Activated naive CD4-positive, alpha-beta T cell treated with anti-CD3 and anti-CD28 coated beads, Interleukin-2, amount 50 U/mL, for 72 hours (primary cell): Measurements from ENCODE around the gene GALNT2. TPM values are rescaled to one million over a fixed set of nuclear protein-coding genes. Genes with fewer than 3 reads are reported as not detected.

Experiments
- ATAC-seq, 2 donors: fragments of 150-1000 bp; cut with Tn5 transposase; 2 replicates each; pipeline ENCODE4 v1.10.0; 2021; ENCODE audit warnings: mild to moderate bottlenecking in 2 of 2, moderate library complexity in 2 of 2
- DNase-seq, 2 donors: peaks; one replicate each; pipeline ENCODE4 v3.0.0; 2021 to 2022; ENCODE audit warnings: low spot score in 2 of 2
- H3K27ac Mint-ChIP-seq, 2 donors: one replicate each; pipeline ENCODE4 v1.8.0; 2022; ENCODE audit warnings: mild to moderate bottlenecking in 2 of 2, mixed read lengths in 2 of 2
- H3K36me3 Mint-ChIP-seq, 2 donors: one replicate each; pipeline ENCODE4 v1.8.0; 2022; ENCODE audit warnings: mixed read lengths in 2 of 2
- H3K9me3 Mint-ChIP-seq, 2 donors: one replicate each; pipeline ENCODE4 v1.8.0; 2022; ENCODE audit warnings: mixed read lengths in 2 of 2
- total RNA-seq, 2 donors: library from RNA; stranded (reverse); gene quantifications; one replicate each; pipeline ENCODE4 v1.2.3, GENCODE V29; 2022

The GALNT2 gene
- total RNA-seq, 2 donors from 2014 or later = 58.9 to 88.0 TPM

DNA sequence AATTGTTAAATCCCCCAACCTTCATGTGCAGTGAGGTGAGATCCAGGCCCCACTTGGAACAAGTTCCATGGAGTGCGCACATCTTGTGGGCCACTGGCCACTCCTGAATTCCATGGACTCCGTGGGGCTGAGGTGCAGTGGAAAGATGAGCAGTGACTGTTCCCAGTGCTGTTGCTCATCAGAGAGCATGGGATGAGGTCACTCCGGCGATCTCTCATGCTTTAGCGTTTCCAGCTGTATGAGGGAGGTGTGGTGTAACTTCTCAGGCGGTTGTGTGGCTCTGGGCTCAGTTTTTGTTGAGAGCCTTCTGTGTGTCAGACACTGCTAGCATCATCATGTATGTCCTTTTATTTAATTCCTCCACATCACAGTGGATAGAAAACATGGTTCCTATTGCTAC, 96.2 kb downstream of the GALNT2 start:
- DNase-seq (no peak), ATAC-seq (no peak)
- H3K27ac Mint-ChIP-seq = peak overlapping the region in 1 of 2 donors; percentile 52
- H3K9me3 Mint-ChIP-seq = no peaks in the 10 kb centered on the region
- H3K36me3 Mint-ChIP-seq = peaks cover 0 to 8% of the 10 kb centered on the region in 2 donors

DNA sequence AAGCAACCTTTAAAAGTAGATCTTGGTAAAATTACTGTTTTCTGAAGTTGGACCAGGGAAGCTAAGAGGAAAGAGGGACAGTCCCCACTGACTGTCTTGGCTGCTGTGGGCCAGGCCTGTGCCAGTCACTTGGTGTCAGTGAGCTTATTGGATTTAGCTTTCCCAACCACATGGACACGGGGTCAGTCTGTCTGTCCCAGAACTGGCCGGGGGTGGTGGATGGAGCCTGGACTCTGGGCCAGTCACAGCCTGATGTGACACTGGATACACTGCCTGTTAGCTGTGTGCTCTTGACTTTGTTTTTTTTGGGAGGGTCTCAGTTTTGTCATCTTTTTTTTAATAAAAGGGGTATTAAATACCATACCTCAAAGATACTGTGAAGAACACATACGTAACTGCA, 96.7 kb downstream of the GALNT2 start:
- DNase-seq = no peak
- H3K27ac Mint-ChIP-seq = no peak overlapping the region
- ATAC-seq = no peak
- no peaks in the 10 kb centered on the region for H3K9me3 Mint-ChIP-seq
- H3K36me3 Mint-ChIP-seq = peaks cover 0 to 8% of the 10 kb centered on the region in 2 donors

DNA sequence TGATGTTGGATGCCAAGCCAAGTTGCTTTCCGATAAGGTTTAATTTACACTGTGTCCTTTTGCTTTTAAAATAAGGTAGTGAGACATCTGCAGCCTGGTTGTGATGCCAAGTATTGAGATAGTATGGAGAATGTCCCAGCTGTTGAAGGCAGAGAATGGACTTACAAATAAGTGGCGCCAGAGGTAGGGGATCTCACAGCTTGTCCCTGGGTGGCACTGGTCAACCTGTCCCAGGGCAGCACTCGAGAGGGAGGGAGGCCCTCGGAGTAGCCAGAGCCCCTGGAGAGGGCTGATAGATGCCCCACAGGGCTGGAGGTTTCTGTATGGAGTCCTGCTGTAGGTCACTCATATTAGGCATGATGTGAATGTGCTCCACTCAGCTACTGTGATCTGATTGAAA, 98.5 kb downstream of the GALNT2 start:
- H3K27ac Mint-ChIP-seq = no peak overlapping the region
- DNase-seq = no peak
- peaks cover 0 to 10% of the 10 kb centered on the region in 2 donors for H3K36me3 Mint-ChIP-seq
- ATAC-seq = no peak
- H3K9me3 Mint-ChIP-seq = no peaks in the 10 kb centered on the region

DNA sequence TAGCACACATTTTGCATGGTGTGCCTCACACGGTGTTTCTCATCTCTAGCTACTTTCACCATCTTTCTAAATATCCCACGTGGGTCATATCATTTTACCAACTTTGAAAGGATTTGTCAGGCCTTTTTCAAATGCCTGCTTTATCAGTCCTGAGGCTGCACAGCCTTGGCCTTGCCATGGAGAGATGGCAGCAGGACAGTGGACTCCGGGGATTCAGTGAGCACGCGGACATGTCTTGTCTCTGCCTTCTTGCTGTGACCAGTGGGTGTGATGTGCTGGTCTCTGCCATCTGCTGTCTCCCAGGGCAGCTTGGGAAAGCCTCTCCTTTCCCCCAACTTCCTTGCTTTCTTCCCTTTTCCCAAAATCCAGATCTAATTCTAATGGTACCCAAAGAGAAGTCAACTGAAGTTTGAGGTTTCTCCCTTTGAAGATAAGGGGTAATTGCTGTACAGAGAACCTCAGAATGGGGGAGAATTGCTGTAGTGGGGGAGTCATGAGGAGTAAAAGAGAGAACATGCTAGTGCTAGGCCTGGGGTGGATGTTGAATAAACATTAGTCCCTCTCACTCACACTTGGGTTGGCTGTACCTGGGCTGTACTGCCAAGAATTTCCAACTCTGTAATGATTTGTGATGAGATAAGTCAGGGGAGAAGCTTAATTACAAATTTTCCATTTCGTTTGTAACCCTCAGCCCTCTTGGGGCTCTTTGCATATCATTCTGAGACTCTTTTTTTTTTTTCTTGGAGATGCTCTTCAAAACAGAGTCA, 99.5 kb downstream of the GALNT2 start:
- Mint-ChIP-seq H3K27ac (peak overlapping the region in 1 of 2 donors; percentile 22), H3K36me3 (peaks cover 0 to 13% of the 10 kb centered on the region in 2 donors), H3K9me3 (no peaks in the 10 kb centered on the region)
- no peak for DNase-seq
- peak; percentile 53 to 62 for ATAC-seq

DNA sequence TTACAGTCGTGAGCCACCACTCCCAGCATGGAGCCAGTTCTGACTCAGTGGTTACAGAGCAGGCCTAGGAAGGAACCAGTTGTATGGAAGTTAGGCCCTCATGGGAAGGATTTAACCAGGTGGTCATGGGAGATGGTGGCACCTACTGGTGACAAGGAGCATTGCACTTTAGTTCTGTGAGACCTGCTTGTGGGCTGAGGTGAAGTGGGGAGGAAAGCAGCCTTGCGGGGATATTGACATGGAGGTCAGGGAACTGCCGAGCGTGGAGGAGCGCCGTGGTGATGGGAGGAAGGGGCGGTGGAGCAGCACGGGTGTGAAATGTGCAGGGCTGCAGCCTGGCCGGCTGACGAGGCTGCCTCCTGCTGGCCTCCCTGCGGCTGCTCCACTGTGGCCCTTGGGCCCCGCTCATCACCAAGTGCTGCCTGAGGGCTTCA, 100.4 kb downstream of the GALNT2 start:
- H3K9me3 Mint-ChIP-seq = no peaks in the 10 kb centered on the region
- H3K27ac Mint-ChIP-seq = no peak overlapping the region
- DNase-seq (peak; percentile 31 to 61), ATAC-seq (peak; percentile 58 to 80)
- peaks cover 0 to 14% of the 10 kb centered on the region in 2 donors for H3K36me3 Mint-ChIP-seq

DNA sequence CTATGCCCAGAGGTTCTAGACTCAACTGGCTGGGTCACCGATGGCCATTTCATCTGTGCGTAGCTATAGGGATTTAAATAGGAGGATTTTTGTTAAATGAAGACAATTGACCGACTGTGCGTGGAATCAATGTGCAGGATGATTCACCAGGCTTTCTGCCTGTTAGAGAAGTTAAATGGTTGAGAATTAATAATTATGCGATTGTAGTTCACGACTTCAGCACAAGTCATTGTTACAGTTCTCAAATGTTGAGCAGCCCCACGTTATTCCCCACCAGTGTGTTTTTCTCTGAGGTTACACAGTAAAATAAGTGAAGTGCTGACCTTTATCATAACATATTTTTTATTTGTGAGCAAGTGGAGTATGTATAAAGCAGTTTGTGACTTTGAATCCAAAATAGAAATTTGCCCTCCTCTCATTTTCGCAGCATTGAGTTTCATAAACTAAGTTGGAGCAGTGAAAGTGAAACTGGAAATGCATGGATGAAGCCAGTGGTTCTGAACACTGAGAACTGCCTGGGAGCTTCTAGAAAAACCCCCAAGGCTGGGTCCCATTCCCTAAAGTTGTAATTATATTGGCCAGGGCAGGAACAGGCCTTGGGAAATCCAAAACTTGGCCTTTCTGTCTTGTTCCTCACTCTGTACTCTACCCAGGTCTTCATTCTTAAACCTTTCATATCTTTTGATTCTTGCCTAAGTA, 102.6 kb downstream of the GALNT2 start:
- ATAC-seq (no peak), DNase-seq (no peak)
- Mint-ChIP-seq H3K27ac (peak overlapping the region in 1 of 2 donors; percentile 78), H3K36me3 (peaks cover 0 to 20% of the 10 kb centered on the region in 2 donors), H3K9me3 (no peaks in the 10 kb centered on the region)

DNA sequence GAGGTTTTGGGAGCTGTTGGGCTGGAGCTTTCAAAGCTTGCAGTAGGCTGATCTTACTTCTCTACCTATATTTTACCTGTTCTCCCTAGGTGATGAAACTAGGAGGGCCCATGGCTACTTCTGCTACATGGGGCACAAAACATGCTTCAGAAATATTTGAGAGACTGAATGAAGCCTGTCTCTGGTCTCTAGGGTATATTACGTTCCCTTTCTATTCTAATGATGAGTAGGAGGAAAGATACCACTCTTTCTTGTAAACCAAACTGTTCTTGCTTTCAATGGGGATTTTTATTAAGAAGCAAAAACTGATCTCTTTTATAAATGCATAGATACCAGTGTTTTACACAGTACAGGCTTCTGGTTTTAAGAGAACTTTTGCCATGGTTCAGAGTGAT, 103.1 kb downstream of the GALNT2 start:
- Mint-ChIP-seq H3K9me3 (no peaks in the 10 kb centered on the region), H3K27ac (no peak overlapping the region), H3K36me3 (peaks cover 0 to 20% of the 10 kb centered on the region in 2 donors)
- DNase-seq = no peak
- no peak for ATAC-seq

DNA sequence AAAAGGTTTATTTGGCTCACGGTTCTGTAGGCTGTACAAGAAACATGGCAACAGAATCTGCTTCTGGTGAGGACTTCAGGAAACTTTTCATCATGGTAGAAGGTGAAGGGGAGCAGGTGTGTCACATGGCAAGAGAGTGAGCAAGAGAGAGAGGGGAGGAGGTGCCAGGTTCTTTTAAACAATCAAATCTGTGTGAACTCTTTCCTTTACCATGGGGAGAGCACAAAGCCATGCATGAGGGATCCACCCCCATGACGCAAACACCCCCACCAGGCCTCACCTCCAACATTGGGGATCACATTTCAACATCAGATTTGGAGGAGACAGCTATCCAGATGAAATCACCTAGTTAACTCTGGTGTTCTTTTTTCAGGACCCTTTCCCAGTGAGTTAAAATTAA, 103.6 kb downstream of the GALNT2 start:
- no peak overlapping the region for H3K27ac Mint-ChIP-seq
- peaks cover 0 to 20% of the 10 kb centered on the region in 2 donors for H3K36me3 Mint-ChIP-seq

DNA sequence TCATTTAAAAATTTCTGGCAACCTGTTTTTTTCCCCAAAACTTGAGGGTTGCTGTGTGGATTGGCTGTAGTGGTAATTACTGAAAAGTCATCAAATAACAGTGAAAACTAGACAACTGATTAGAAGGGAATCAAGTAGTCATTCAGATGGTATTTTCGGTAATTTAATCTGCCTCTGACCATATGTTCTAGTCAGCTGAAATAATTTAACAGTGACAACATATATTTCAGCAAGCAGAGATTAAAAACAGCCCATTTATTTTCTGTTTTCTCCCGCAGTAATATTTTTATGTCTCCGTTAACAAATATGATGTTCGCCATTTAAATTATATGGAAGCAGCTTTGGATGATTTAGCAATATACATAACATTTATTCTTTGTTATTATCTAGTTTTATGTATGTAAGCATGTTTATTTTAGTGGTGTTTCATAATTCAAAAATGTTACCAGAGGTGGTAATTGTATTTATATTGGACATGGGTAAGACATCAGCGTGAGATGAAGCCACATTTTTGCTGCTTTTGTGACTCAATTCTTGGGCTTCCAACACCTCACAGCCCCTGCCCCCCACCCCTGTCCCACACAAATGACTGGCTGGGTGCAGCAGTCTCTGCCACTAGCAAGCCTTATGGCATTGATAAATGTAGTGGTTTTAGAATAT, 104.4 kb downstream of the GALNT2 start:
- DNase-seq (no peak), ATAC-seq (no peak)
- Mint-ChIP-seq H3K36me3 (peaks cover 0 to 16% of the 10 kb centered on the region in 2 donors), H3K27ac (no peak overlapping the region), H3K9me3 (no peaks in the 10 kb centered on the region)

More for the DNA sequence above, 103.6 kb downstream of the GALNT2 start:
- no peak for DNase-seq
- H3K9me3 Mint-ChIP-seq = no peaks in the 10 kb centered on the region
- no peak for ATAC-seq

DNA sequence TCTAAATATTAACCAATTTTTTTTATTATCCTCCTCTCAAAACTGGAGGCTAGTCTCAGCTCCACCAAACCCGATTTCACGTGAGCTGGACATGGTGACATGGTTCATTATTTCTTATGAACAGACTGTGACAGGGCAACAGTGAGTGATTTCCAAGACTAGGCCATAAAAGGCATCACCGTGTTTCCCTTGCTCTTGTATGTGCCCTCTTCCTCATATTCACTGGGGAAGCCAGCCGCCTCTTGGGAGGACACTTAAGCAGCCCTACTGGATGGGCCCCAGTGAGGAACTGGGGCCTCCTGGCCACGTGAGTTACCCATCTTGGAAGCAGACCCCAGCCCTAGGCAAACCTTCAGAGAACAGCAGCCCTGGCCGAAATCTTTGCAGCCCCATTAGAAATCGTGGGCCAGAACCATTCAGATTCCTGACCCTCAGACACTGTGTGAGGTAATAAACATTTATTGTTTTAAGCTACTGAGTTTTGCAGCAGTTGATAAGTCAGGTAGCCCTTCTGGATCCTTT, 105.0 kb downstream of the GALNT2 start:
- H3K27ac Mint-ChIP-seq = peak overlapping the region in 1 of 2 donors; percentile 56
- DNase-seq (no peak), ATAC-seq (no peak)
- no peaks in the 10 kb centered on the region for H3K9me3 Mint-ChIP-seq
- peaks cover 0 to 12% of the 10 kb centered on the region in 2 donors for H3K36me3 Mint-ChIP-seq

DNA sequence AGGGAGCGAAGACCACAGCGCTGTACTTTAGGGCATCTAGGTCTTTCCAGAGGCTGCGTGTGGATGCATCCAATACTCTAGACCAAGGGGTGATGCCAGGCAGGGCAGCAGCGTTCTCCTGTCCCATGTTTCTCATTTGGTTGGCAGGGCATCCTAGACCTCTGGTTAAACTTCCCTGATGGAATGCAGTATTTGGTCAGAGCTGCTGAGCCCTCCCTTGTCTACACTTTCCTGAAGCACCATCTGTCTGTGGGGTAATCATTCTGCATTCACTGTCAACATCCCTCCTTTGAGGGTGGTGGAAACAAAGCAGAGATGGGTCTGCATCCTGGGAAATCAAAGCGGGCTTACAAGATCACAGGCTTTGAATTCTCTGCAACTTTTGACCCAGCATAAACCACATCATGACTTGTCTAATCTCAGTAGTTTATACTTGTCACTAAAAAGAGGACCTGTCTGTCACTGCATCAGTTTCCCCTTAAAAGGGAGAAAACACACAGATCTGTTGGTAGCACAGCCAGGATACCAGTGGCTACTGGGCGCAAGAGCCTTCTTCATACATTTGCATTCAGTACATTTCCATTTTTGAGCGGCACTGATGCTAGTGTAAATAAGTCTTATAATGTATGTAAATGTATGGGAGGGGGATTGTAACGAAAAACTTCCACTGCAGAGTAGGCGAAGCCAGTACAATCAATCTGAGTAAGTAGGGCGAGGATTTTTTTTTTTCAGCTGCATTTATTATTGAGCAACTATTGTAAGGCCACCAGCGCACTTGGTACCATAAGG, 106.3 kb downstream of the GALNT2 start:
- Mint-ChIP-seq H3K9me3 (no peaks in the 10 kb centered on the region), H3K27ac (no peak overlapping the region), H3K36me3 (peaks cover 7 to 18% of the 10 kb centered on the region in 2 donors)
- DNase-seq (no peak), ATAC-seq (peak in 1 of 2 donors; percentile 23)

DNA sequence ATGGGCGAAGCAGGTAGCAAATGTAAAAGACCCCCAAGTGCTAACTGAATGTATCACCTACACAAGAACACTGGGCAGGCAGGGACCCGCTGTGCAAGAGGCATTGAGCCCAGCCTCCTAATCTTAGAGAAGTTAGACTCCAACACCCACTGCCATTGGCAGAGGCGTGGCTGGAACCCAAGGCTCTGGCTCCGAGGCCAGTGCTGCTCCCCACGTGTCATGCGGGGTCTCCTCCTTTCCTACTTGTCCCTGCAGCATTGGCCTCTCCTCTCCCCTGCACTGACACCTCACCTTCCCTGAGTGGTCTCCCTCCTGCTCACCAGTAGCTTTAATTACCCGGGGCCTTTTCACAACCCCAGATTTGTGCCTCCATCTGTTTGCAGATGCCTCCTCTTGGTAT, 107.0 kb downstream of the GALNT2 start:
- no peak for DNase-seq
- Mint-ChIP-seq H3K9me3 (no peaks in the 10 kb centered on the region), H3K27ac (no peak overlapping the region), H3K36me3 (peaks cover 7 to 19% of the 10 kb centered on the region in 2 donors)
- ATAC-seq = no peak

DNA sequence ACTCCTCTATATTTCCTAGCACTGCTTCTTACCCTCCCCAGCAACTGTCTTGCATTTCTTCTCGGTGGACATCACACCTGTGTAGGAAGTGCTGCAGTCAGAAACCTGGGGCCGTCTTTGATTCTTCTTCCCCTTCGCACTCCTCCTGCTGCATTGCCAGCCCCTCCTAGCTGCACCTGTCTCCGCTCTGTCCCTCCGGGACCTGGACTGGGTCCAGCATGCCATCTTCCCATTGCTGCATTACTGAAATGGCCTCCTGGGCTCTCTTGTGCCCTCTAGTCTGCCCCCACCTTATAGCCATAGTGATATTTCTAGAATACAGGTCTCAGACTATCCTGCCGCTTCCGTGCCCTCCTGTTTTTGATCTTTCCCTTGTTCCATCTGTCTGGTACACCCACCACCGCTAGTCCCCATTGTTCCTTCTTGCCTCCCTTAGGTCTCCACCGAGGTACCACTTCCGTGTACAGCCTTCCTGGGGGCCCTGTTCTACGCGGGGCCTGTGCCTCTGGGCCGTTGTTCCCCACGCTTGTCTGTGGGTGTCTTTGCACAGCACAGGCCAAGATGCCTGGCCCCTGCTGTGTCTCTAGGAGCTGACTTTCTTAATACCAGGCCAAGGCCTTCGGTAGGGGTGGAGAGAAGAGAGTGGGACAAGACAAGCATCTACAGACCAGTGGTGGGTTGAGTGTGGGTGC, 107.6 kb downstream of the GALNT2 start:
- no peak for DNase-seq
- peak overlapping the region; percentile 19 to 53 for H3K27ac Mint-ChIP-seq
- H3K36me3 Mint-ChIP-seq = peaks cover 7 to 19% of the 10 kb centered on the region in 2 donors

DNA sequence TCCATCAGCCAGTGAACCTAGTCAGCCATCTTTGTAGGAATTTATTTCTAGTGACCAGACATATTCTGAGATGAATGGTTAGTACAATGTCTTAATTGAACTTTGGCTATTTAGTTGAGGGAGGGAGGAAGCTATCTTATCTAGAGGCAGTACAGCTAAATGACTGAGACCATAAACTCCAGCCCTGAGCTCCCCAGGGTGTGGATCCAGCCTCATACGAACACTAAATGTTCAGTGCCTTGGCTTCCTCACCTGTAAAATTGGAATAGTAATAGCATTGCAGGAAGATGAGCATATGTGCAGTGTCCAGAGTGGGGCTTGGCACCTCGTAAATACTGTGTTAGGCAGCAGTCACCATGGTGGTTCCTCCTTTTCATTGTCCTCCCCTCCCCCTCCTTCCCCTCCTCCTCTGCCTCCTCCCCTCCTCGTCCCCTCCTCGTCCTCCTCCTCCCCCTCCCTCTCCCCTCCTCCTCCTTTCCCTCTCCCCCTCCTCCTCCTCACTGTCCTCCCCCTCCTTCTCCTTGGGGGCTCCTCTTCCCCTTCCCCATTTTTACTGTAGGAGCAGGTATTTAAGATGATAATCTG, 108.2 kb downstream of the GALNT2 start:
- H3K27ac Mint-ChIP-seq = peak overlapping the region; percentile 19 to 53

More for the DNA sequence above, 107.6 kb downstream of the GALNT2 start:
- H3K9me3 Mint-ChIP-seq = no peaks in the 10 kb centered on the region
- ATAC-seq = no peak

DNA sequence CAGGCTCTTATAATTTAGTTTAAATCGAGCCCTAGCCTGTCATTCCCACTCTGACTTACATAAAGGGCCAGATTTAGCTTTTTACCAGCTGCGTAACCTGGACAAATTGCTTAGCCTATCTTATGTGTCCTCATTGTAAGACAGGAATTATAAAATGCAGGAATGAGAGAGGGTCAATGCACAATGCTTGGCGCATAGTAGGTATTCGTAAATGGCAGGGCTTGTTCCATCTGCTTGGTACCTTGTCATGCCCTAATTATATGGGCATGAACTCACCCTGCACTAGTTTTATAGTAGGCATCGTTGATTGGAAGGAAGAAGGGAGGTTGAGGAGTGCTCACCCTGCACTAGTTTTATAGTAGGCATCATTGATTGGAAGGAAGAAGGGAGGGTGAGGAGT, 108.8 kb downstream of the GALNT2 start:
- DNase-seq (no peak), ATAC-seq (no peak)
- peaks cover 7 to 26% of the 10 kb centered on the region in 2 donors for H3K36me3 Mint-ChIP-seq
- no peaks in the 10 kb centered on the region for H3K9me3 Mint-ChIP-seq
- no peak overlapping the region for H3K27ac Mint-ChIP-seq

More for the DNA sequence above, 108.2 kb downstream of the GALNT2 start:
- Mint-ChIP-seq H3K9me3 (no peaks in the 10 kb centered on the region), H3K36me3 (peaks cover 7 to 26% of the 10 kb centered on the region in 2 donors)
- DNase-seq (no peak), ATAC-seq (no peak)
